Fibroblast of the aortic adventitia (primary cell): ENCODE measurements around the gene CARD18. TPM values are rescaled to one million over a fixed set of nuclear protein-coding genes. Genes with fewer than 3 reads are reported as not detected.

ENCODE experiments used
- DNase-seq: peaks from one replicate; pipeline ENCODE4 v3.0.0-alpha.2; 2010; ENCODE audit warnings: low read depth
- H3K4me3 ChIP-seq: 2 replicates; pipeline ENCODE4 v1.5.1; 2011; ENCODE audit warnings: low read depth, mild to moderate bottlenecking, control low read depth, low read length, moderate library complexity
- CTCF ChIP-seq: IDR thresholded peaks from 2 replicates; pipeline ENCODE4 v1.5.1; 2011; ENCODE audit warnings: mild to moderate bottlenecking, low read length, control low read depth, inconsistent platforms; ENCODE audit not compliant: insufficient read depth
- total RNA-seq: library from RNA; depleted of rRNA; stranded (reverse); fragments of >200 nt; gene quantifications from 2 replicates; pipeline ENCODE4 v1.2.3, GENCODE V29; 2012; ENCODE audit warnings: low replicate concordance

Gene CARD18
- total RNA-seq, 1 donor = not detected

GRCh38 chr11:105168457-105168856, 28.9 kb upstream of the CARD18 start:
- DNase-seq = peak; percentile 27
- H3K4me3 ChIP-seq = no peak overlapping the region
- no peak for TF ChIP-seq CTCF

GRCh38 chr11:105167244-105167643, 27.7 kb upstream of the CARD18 start:
- no peak overlapping the region for H3K4me3 ChIP-seq
- no peak for TF ChIP-seq CTCF
- no peak for DNase-seq

- H3K4me3 ChIP-seq = no peak overlapping the region
- no peak for DNase-seq
- TF ChIP-seq CTCF = no peak
Observed at GRCh38 chr11:105164208-105164607, 24.6 kb upstream of the CARD18 start.

- no peak for TF ChIP-seq CTCF
- no peak overlapping the region for H3K4me3 ChIP-seq
- no peak for DNase-seq
Observed at GRCh38 chr11:105162506-105162905, 22.9 kb upstream of the CARD18 start.

DNA sequence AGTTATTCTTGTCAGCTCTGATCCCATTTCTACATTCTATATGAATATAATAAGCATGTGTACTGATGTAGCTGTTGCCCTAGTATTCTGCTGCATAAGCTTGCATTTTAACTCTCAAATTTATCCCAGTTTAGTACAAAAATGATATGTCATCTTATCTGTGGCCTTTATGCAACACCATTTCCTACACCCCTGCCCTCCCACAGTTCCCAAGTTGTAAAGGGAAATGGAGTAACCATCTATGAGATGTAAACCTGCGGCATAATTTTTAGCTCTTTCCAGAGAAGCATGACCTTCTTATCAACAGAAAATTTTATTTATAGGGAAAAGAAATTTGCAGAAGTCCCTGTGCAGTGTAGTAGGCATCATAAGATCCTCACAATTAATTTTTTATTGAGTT, 18.9 kb upstream of the CARD18 start:
- no peak for DNase-seq
- no peak overlapping the region for H3K4me3 ChIP-seq
- no peak for TF ChIP-seq CTCF

GRCh38 chr11:105156720-105157119, 17.2 kb upstream of the CARD18 start:
- TF ChIP-seq CTCF = no peak
- no peak for DNase-seq
- H3K4me3 ChIP-seq = no peak overlapping the region

GRCh38 chr11:105156231-105156630, 16.7 kb upstream of the CARD18 start:
- TF ChIP-seq CTCF = no peak
- H3K4me3 ChIP-seq = no peak overlapping the region
- DNase-seq = no peak
